HG02623 (cell line): ENCODE results near the gene ANKRD7.
A peak's percentile ranks its signal among the peaks of the same experiment; 100 is the strongest.
"Not testable (repeated sequence)": the region's sequence is repeated elsewhere in the genome, so short reads cannot be mapped to it uniquely, and the experiment has no call there.

Source experiments
- ATAC-seq: cut with Tn5 transposase; IDR thresholded peaks from one replicate; pipeline ENCODE4 v1.9.1; 2021; ENCODE audit warnings: moderate library complexity; ENCODE audit not compliant: unreplicated experiment

ANKRD7 gene

DNA sequence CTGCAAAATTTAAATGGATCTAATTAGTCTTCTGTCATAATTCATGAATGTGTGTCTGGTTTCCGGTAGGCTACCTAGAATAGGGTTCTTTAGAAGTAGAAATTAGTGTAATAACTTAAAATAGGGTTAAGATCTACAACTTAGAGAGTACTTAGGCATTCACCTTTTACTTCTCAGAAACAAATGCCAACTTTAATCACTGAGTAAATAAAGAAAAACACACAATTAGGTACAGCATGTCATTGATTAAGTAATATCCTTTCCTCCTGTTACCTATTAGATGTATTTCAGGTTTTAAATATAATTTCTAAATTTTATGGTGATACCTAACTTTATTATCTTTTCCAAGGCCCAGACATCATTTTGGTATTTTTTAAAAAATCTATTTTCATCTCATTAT is 9.3 kb downstream of the ANKRD7 start:
- no peak for ATAC-seq

DNA sequence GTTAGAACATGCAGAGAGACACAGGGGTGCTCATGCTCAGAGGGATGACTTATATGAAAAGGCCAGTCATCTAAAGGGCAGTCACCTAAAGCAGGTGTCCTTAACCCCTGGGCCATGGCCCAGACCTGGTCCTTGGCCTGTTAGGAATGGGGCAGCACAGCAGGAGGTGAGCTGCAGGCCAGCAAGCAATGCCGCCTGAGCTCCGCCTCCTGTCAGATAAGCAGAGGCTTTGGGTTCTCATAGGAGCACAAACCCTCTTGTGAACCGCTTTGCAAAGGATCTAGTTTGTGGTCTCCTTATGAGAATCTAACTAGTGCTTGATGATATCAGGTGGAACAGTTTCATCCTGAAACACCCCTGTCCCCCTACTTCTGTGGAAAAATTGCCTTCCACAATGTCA is 14.5 kb downstream of the ANKRD7 start:
- ATAC-seq: no peak

DNA sequence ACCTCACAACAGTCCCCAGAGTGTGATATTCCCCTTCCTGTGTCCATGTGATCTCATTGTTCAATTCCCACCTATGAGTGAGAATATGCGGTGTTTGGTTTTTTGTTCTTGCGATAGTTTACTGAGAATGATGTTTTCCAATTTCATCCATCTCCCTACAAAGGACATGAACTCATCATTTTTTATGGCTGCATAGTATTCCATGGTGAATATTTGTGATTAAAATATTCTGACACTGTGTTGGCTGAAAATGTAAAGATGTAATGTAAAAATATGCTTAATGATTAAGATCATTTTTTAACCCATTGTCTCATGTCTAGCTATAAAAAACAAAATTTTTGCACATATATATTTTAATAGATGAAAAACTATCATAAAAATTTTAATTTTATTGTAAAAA is 15.8 kb downstream of the ANKRD7 start:
- ATAC-seq: not testable (repeated sequence)

DNA sequence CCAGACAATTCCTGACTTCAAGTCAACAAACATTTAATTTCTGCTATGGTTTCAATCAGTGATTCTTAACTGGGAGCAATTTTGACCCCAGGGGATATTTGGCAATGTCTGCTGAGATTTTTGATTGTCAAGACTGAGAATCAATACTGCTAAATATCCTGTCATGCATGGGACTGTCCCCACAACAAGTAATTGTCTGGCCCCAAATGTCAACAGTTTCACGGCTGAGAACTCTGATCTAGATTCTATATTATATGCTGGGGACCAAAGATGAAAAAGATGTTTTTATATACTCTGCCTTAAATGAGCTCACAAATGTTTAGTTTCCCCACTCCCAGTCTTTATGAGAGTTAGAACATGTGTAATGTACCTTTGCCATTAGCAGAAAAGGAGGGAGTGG is 19.2 kb downstream of the ANKRD7 start:
- ATAC-seq: no peak

DNA sequence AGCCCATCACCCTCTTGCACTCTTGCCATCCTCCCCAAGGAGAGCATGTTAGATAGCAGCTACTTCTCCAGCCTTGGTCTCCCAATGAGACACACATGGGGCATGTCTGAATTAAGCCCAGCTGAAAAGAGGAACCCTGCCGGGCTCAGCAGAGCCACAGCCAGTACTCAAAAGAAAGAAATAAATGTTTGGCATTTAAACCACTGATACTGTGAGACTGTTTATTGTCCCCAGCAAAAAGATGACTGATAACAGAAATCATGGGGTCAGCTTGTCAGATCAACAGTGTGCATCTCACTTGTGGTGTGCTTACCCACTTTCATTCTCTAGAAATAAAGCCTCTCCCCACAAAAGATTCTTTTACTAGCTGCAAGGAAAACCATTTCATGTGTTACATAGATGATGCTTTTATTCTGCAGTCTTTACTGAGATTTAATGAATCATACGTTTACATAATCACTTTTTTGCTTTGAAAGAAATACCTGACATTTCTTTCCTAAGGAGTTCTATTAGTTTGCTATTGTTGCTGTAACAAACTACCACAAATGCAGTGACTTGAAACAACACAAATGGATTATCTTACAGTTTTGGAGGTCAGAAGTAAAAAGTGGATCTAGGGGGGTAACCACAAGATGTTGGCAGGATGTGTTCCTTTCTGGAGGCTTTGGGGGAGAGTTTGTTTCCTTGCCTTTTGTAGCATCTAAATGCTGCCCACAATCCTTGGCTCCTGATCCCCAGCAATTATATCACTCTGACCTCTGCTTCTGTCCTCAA is 20.9 kb downstream of the ANKRD7 start:
- ATAC-seq: peak; percentile 61

DNA sequence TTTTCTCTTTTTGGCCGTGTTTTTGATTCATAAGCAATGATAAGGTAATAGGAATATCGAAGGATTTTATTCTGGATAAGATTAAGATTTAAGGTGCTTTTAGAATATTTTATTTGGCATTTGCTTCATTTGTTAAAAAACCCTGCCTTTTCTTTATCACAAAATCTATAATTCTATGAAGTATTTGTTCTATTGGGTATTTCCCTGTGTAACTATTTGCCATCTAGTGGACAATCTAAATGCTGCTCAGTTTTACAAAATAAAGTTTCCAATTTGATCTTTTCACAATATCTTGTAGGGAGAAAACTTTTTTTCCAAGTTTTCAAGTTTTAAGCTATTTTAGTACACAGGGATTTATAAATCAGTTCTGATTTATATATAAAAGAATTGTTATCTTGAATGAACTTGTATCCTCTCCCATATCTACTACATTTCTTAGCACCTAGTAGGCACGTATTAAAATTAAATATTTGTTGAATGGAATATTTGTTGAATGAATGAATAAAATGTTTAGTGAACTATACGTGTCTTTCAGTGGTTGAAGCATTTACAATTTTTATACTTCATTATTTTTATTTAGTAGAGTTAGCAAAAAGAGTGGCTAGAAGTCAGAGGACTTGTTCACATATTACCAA is 26.5 kb downstream of the ANKRD7 start:
- no peak for ATAC-seq

DNA sequence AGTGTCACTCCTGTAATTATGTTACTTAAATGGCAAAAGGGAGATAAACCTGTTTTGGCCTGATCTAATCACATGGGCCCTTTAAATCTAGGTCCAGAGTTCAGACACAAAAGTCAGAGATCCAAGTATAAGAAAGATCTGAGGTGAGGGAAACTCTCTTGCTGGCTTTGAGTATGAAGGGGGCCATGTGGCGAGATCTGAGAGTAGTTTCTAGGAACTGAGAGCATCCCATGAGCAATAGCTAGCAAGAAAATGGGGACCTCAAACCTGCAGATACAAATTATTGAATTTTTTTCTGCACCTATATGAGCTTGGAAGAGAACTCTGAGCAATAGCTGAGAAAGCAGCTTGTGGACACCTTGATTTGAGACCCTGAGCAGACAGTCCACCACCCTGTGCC is 27.6 kb downstream of the ANKRD7 start:
- no peak for ATAC-seq

DNA sequence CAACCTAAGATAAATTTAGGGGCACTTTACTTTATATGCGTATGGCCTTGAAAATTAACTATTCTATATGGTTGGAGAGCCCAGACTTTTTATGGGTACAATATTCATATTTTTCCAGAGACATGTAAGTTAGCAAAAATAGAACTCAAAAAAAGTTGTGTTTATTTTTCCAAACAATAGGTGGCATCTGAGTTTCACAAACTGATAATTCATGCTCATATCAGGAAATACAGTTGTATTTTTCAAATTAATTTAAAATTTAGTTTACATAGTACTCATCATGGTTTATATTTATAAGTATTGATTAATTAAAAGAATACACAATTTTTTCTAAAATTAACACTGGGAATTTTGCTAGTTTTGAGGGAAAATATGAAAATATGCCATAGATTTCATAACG is 34.6 kb downstream of the ANKRD7 start:
- no peak for ATAC-seq

DNA sequence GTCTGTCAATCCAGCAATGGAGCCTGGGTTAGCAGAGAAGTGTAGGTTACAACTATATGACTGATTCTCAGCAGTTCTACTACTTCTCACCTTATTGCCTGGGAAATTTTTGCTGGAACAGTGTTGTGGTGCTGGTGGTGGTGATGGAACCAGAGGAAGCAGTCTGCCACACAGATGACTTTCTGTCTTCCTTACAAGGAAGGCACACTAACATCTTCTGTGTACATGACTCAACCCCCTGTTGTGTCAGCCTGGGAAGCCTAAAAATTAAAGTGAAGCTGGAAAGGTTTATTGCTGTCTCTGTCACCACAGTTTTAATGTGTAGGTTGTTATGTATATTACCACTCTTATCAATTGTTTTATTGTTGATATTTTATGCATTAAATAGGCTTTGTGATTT is 40.3 kb downstream of the ANKRD7 start:
- no peak for ATAC-seq

DNA sequence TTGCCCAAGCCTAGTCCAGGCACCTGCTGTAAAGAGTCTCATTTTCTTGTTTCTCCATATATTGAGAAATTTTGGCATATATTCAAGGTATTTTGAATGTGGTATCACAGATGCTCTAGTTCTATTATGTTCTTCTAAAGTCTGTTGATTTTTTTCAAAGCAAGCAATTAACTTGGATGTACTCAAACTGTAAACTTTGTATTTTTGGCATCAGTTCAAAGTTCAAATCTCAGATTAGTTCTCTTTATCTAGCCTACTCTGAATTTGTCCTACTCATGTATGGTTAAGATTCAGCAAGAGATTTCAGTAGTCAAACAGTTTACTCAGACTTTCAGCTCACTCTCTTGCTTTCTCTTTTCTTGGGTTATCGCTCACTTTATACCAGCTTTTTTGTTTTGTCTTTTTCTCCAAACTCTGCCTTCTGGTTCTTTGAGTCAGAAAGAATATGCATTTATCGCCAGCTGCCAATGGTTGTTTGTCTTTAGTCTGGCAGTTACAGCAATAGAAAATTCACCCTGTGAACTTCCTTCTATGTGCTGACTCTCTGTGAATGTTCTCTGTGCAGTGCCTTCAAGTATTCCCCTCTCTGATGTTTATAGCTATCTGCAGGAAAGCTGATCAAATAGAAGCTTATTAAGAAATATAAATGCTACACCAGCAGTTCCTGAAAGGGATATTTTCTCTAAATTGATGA is 56.0 kb downstream of the ANKRD7 start:
- ATAC-seq: no peak

DNA sequence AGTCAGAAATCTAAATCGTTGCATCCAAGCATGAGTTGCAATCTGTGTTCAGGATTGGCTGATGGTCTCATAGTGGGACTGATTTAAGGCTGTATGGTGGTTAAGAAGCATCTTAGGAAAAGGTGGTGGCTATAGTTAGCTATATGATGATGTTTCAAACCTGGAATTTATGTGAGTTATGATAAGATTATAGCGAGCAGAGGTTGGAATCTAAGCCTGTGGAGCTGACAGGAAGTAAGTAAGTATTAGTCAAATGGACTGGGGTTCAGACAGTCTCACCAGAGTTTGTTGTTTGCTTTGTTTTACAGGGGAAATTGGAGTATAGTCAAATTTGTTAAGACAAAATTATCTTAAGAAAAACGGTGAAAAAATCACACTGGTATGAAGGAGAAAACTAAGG is 56.7 kb downstream of the ANKRD7 start:
- ATAC-seq: no peak

DNA sequence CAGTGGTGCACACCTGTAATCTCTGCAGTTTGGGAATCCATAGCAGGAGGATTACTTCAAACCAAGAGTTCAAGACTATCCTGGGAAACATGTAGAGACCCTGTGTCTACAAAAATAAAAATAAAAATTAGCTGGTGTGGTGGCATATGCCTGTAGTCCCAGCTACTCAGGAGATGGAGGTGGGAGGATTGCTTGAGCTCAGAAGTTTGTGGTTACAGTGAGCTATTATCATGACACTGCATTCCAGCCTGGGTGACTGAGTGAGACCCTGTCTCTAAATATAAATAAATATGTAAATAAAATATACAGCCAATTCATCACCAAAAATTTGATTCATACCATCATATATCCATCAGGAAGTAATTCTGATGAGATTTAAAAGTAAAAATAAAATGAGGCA is 60.9 kb downstream of the ANKRD7 start:
- no peak for ATAC-seq

DNA sequence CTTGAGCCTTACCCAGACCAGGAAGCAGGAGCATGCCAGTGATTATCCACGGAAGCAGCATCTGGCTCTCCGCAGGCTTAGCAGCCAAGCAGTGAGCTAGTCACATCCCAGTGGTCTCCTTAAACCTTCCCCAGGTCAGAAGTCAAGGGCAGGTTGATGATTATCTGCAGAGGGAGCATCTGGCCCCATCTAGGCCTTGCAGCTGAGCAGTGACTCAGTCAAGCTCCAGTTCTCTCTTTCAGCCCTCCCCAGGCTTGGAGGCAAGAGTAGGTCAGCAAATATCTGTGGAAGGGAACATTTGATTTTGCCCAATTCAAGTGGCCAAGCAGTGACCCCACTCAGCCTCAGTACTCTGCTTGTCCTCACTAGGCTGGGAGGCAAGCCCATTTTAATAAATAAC is 61.6 kb downstream of the ANKRD7 start:
- no peak for ATAC-seq

DNA sequence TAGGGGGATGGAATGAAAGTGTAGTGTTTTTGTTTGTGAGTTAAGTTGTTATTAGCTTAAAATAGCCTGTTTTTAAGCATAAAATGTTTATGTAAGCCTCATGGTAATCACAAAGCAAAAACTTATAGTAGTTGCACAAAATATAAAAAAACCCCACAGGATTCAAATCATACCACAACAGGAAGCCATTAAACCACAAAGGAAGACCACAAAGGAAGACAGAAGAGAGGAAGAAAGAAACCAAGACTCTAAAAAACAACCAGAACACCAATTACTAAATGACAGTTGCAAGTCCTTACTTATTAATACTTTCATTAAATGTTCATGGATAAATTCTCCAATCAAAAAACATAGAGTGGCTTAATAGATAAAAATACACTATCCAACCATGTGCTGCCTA is 63.6 kb downstream of the ANKRD7 start:
- ATAC-seq: peak; percentile 94

DNA sequence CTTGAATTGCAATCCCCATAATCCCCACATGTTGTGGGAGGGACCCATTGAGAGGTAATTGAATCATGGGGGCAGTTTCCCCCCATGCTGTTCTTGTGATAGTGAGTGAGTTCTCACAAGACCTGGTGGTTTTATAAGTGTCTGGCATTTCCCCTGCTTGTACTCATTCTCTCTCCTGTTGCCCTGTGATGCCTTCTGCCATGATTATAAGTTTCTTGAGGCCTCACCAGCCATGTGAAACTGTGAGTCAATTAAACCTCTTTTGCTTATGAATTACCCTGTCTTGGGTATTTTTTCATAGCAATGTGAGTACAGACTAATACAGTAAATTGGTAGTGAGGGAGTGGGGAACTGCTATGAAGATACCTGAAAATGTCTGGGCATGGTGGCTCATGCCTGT is 65.0 kb downstream of the ANKRD7 start:
- ATAC-seq: no peak
